Activated T-helper 1 cell treated with anti-CD3 and anti-CD28 coated beads, Interleukin-12 subunit alpha, Interleukin-12 subunit beta, Interleukin-2, Interleukin-4 antibody, amounts not matched to agents 30 ng/mL and 10 ng/mL and 1 ng/mL, durations not matched to agents 14 hours and 24 hours and 36 hours (primary cell): ENCODE data around the gene ZC3H6. TPM values are rescaled to one million over a fixed set of nuclear protein-coding genes. Genes with fewer than 3 reads are reported as not detected.

Source experiments
- DNase-seq: peaks from one replicate; pipeline ENCODE4 v3.0.0; 2021; ENCODE audit warnings: low spot score
- H3K27ac Mint-ChIP-seq: one replicate; pipeline ENCODE4 v1.8.0; 2021; ENCODE audit warnings: mild to moderate bottlenecking, mixed read lengths
- H3K27me3 Mint-ChIP-seq: one replicate; pipeline ENCODE4 v1.8.0; 2022; ENCODE audit warnings: mild to moderate bottlenecking, moderate library complexity, mixed read lengths; ENCODE audit not compliant: insufficient read depth
- H3K36me3 Mint-ChIP-seq: one replicate; pipeline ENCODE4 v1.8.0; 2021; ENCODE audit warnings: low read depth, mixed read lengths
- H3K4me1 Mint-ChIP-seq: one replicate; pipeline ENCODE4 v1.8.0; 2021; ENCODE audit warnings: low read depth, mixed read lengths
- H3K4me3 Mint-ChIP-seq: one replicate; pipeline ENCODE4 v1.8.0; 2021; ENCODE audit warnings: mild to moderate bottlenecking, moderate library complexity, mixed read lengths
- H3K9me3 Mint-ChIP-seq: one replicate; pipeline ENCODE4 v1.8.0; 2021; ENCODE audit warnings: mixed read lengths
- intact Hi-C: fragments of 100-400 bp; cut with micrococcal nuclease; formaldehyde crosslinking; loops from one replicate; pipeline ENCODE4 v1.15.1; 2024
- total RNA-seq: library from RNA; stranded (reverse); gene quantifications from 2 replicates; pipeline ENCODE4 v1.2.3, GENCODE V29; 2022

ZC3H6 gene
- total RNA-seq, 1 donor from 2014 or later, result 4.3 TPM

DNA sequence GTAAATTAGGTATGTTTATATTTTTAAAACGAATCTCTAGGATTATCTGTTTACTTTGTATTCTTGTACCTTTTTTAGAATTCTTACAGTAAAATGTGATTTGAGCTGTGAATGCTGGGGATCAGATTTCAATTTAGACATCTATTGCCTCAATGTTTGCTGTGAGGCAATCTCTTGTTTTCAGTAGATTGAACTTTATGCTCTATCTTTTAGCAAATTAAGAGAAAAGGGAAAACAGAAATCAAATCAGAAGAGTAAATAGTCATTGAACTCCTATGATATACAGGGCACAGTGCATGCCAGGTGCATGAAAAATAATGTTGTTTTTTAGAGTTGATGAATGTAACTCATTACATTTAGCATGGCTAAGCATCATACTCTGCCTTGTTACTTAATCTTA lies 39.5 kb downstream of the ZC3H6 start:
- intact Hi-C loops, result no loop called here
- no peaks in the 10 kb centered on the region for H3K4me1 Mint-ChIP-seq
- no peaks in the 10 kb centered on the region for H3K36me3 Mint-ChIP-seq
- no peaks in the 10 kb centered on the region for H3K27me3 Mint-ChIP-seq
- no peak for DNase-seq
- H3K4me3 Mint-ChIP-seq, result no peak overlapping the region
- no peaks in the 10 kb centered on the region for H3K9me3 Mint-ChIP-seq
- no peak overlapping the region for H3K27ac Mint-ChIP-seq

DNA sequence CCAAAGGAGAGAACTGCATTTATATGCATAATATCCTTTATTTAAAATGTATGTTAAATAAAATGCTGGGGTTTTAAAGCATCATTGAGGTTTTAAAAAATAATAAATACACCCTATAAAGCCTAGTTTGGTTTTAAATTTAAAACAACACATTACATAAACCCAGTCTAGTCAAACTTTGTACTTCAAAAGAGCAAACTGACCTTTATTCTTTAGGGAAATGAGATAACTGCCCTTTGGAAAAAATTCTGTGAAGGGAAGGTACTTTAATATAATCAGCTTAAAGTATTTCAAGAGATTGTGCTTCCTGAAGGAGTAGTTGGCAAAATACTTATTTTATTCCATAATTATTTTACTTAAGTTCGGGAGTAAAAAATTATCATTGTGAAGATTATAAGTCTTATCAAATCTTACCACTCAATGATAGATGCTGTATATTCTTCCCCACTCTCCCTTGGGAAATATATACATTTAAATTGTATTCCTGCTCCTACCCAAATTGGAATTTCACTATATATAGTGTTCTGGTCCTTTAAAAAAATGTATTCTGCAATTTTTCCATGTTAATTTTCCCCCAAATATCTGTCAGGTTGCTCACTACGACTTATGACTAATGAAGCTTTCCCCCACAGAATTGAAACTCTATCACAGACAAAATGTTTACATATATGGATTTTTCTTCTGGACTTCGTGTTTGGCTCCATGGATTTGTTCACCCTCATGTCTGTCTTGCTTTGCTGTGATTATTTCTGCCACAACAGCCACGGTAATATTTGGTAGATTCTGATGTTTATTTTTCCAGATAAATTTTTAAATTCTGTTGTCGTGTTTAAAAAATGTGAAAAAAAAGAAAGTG lies 42.1 kb downstream of the ZC3H6 start:
- no peak overlapping the region for H3K4me3 Mint-ChIP-seq

DNA sequence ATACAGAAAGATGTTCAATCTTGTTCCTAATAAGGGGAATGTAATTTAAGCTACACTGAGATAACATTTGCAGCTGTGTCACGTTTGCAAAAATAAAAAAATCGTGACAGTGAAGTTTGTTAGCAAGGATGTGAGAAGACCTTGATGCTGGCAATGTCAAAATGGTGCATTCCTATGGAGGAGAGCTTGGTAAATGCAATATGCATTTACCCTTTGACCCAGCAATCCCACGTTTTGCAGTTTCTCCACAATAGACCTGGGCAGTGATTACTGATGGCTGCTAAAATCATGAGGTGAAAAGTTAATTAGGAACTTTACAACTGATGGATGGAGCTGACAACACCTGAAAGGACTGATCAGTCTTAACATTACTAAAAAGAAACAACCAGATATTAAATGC lies 43.1 kb downstream of the ZC3H6 start:
- no peaks in the 10 kb centered on the region for H3K36me3 Mint-ChIP-seq
- H3K4me1 Mint-ChIP-seq, result no peaks in the 10 kb centered on the region
- no peak for DNase-seq
- H3K4me3 Mint-ChIP-seq, result no peak overlapping the region
- intact Hi-C loops, result no loop called here
- no peak overlapping the region for H3K27ac Mint-ChIP-seq
- H3K9me3 Mint-ChIP-seq, result no peaks in the 10 kb centered on the region
- no peaks in the 10 kb centered on the region for H3K27me3 Mint-ChIP-seq

More for the DNA sequence above, 42.1 kb downstream of the ZC3H6 start:
- intact Hi-C loops, result no loop called here
- no peak for DNase-seq
- no peaks in the 10 kb centered on the region for H3K27me3 Mint-ChIP-seq
- no peaks in the 10 kb centered on the region for H3K9me3 Mint-ChIP-seq
- H3K27ac Mint-ChIP-seq, result no peak overlapping the region
- no peaks in the 10 kb centered on the region for H3K36me3 Mint-ChIP-seq
- H3K4me1 Mint-ChIP-seq, result no peaks in the 10 kb centered on the region

DNA sequence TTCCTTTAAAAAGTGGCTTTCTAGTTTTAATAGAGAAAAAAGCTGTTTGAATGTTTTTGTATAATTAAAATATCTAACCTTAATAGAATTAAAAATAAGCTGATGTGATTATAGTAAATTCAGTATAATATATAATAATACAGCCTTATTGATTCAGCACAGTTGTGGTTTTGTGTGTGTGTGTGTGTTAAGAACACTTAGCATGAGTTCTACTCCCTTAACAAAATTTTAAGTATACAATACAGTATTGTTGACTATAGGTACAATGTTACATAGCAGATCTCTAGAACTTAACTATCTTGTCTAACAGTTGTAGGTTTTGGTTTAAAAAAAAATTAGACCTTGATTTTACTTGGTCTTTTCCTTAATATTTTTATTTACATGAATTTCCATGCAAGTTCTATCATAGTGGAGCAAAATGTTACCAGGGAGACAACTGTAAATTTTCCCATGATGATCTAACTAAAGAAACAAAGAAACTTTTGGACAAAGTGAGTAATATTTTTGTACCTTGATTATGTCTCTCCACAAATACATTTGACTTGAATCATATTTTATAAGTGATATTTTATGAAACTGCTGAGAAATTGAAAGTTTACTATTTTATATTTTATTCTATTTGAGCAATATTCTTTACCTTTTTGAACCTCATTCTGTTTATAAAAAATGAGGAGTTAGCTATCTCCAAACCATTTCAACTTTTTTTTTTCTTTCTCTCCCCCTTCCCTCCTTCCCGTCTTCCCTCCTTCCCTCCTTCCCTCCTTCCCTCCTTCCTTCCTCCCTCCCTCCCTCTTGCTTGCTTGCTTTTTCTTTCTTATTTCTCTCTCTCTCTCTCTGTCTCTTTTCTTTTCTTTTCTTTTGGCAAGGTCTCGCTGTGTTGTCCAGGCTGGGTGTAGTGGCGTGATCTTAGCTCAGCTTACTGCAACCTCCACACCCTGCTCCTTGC lies 46.3 kb downstream of the ZC3H6 start:
- Mint-ChIP-seq H3K36me3 (peaks cover 2% of the 10 kb centered on the region), H3K9me3 (no peaks in the 10 kb centered on the region)
- intact Hi-C loops, result no loop called here

DNA sequence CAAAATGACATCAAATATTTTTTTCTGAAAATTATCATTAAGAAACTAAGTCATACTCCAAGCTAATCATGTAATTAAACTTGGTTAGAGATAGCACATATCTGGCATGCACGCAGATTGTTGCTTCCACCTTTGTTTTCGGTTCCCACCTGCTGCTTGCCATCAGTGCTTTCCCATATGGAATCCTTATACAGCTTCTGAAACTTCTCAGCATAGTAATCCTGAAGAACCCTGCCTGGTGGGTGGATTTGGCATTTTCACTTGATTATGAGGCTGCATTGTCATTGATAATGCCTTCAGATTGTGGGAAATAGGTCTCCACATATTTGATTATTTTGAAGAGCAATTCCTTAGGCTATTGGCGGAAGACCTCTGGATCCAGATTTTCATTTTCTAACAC lies 47.5 kb downstream of the ZC3H6 start:
- intact Hi-C loops, result no loop called here
- no peaks in the 10 kb centered on the region for H3K4me1 Mint-ChIP-seq
- peaks cover 2% of the 10 kb centered on the region for H3K36me3 Mint-ChIP-seq
- no peaks in the 10 kb centered on the region for H3K9me3 Mint-ChIP-seq
- no peak overlapping the region for H3K4me3 Mint-ChIP-seq
- H3K27me3 Mint-ChIP-seq, result no peaks in the 10 kb centered on the region
- DNase-seq, result no peak
- H3K27ac Mint-ChIP-seq, result no peak overlapping the region

More for the DNA sequence above, 46.3 kb downstream of the ZC3H6 start:
- DNase-seq, result no peak
- no peaks in the 10 kb centered on the region for H3K27me3 Mint-ChIP-seq
- H3K4me3 Mint-ChIP-seq, result no peak overlapping the region
- no peak overlapping the region for H3K27ac Mint-ChIP-seq
- H3K4me1 Mint-ChIP-seq, result no peaks in the 10 kb centered on the region

DNA sequence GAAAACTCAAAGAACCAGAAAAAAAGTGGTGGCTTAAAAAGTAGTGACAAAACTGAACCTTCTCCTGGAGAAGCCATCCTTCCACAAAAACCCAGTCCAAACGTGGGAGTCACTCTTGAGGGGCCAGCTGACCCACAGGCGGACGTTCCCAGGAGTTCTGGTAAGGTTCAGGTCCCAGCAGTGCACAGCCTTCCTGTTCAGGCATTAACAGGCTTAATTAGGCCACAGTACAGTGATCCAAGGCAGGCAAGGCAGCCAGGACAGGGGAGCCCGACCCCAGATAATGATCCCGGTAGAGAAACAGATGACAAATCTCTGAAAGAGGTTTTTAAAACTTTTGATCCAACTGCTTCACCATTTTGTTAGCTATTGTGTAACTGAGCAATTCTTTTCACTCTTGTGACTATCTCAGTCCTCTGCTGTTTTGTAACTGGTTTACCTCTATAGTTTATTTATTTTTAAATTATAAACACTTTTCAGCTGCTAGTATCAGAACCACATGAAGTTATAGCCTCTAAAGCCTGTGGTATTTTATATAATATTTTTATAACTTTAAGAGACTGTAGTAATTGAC lies 56.8 kb downstream of the ZC3H6 start:
- no peak for DNase-seq
- Mint-ChIP-seq H3K27ac (no peak overlapping the region), H3K9me3 (no peaks in the 10 kb centered on the region), H3K36me3 (peaks cover 2% of the 10 kb centered on the region), H3K4me3 (no peak overlapping the region), H3K27me3 (no peaks in the 10 kb centered on the region), H3K4me1 (no peaks in the 10 kb centered on the region)
- intact Hi-C loops, result loop anchor here (10.0 kb wide), 1 partner anchor 103 kb away; the partner anchor contains the start of gene RGPD8

DNA sequence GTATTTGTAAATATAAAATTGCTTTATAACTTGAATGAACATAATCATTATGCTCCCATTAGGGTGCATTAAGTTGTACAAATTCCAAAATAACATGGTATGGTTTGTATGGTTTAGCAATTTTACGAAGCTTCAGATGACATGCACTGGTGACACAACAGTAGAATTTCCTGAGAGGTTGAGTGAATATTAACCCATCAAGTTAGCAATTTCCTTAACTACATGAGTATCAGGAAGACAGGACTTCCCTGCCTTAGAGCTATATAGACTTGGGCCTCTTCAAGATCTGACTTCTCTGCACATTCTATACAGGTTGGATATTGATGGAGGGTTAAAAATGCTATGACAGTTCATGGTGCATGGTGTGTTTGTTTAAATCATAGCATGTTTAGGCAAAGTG lies 60.2 kb downstream of the ZC3H6 start:
- Mint-ChIP-seq H3K4me1 (no peaks in the 10 kb centered on the region), H3K36me3 (peaks cover 2% of the 10 kb centered on the region), H3K27me3 (no peaks in the 10 kb centered on the region), H3K9me3 (no peaks in the 10 kb centered on the region), H3K4me3 (no peak overlapping the region), H3K27ac (no peak overlapping the region)
- DNase-seq, result no peak
- intact Hi-C loops, result loop anchor here (10.0 kb wide), 1 partner anchor 99 kb away; the partner anchor contains the start of gene RGPD8

DNA sequence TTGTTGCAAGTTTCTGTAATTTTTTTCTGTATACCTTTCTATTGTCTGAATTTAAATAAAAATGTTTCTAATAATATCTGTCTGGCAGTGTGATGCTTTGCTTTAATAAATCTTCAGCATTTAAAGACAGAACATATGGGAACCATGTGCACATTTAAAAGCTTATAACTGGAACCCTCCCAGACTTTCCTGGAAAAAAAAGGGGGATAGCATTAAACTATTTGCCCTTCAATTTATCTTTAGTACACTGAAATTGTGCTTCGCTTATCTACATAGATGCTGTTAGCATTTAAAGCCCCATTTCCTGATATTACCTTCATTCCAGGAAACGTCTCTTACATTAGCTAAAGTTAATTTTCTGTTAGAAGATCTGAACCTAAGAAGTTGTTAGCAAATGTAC lies 64.6 kb downstream of the ZC3H6 start:
- Mint-ChIP-seq H3K27ac (no peak overlapping the region), H3K27me3 (no peaks in the 10 kb centered on the region), H3K36me3 (no peaks in the 10 kb centered on the region), H3K4me1 (peaks cover 14% of the 10 kb centered on the region), H3K4me3 (no peak overlapping the region), H3K9me3 (no peaks in the 10 kb centered on the region)
- intact Hi-C loops, result loop anchor here (10.0 kb wide), 1 partner anchor 95 kb away; the partner anchor contains the start of gene RGPD8
- DNase-seq, result no peak

DNA sequence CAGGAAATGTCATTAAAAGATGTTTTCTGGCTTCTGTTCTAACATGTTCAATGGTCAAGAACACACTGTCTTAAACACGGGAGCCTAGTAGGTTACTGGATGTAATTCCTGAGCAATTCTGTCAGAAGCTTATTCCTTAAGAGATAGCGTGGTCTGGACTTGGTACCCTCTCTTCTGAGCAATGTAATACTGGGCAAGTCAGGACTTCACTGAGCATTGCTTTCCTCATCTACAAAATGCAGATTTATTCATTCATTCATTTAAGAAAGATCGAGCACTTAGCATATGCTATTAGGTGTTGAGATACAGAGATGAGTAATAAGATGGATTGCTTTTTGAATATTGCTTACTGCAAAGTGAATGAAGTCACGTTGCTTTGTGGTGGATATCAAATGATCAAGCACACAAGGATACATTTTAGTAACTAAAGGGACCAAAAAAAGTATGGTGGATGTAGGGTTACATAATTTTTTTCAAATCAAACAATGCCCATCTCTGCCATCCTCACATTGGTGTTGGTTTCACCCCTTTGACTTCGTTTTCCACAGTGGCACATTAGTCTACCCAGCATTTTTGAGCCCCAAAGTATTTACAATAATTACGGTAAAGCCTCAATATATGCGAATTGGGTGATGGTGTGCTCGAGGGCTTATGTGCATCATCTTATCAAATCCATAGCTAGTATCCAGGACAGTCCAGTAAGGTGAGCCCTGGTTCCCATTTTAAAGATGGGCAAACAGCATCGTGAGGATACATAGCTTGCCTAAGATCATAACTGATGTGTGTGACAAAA lies 65.3 kb downstream of the ZC3H6 start:
- intact Hi-C loops, result no loop called here
- H3K27me3 Mint-ChIP-seq, result no peaks in the 10 kb centered on the region
- DNase-seq, result no peak
- H3K27ac Mint-ChIP-seq, result no peak overlapping the region
- no peak overlapping the region for H3K4me3 Mint-ChIP-seq
- no peaks in the 10 kb centered on the region for H3K36me3 Mint-ChIP-seq
- no peaks in the 10 kb centered on the region for H3K9me3 Mint-ChIP-seq
- peaks cover 14% of the 10 kb centered on the region for H3K4me1 Mint-ChIP-seq

DNA sequence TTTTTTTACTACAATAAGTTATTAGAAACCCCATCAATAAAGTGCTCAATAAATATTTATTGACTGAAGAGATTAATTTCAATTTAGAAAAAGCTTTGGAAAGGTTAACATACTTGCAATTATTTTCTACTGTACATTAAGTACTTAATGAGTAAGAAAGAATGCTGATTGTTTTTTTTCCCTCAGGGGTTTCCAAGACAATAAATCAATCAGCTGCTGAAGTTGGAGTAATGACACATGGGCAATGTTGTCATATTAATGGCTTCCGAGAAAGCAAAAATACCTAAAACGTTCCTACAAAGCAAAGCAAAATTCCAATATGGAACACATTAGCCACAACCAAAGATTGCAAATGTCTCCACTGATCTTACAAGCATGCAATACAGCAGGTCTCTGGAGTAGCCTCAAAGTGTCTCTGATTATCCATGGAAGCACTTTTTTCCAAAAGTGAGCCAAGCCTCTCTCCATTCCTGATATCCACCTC lies 66.7 kb downstream of the ZC3H6 start:
- DNase-seq, result no peak
- Mint-ChIP-seq H3K4me1 (peaks cover 14% of the 10 kb centered on the region), H3K9me3 (peaks cover 5% of the 10 kb centered on the region), H3K4me3 (no peak overlapping the region), H3K36me3 (no peaks in the 10 kb centered on the region), H3K27ac (no peak overlapping the region), H3K27me3 (no peaks in the 10 kb centered on the region)
- intact Hi-C loops, result no loop called here

DNA sequence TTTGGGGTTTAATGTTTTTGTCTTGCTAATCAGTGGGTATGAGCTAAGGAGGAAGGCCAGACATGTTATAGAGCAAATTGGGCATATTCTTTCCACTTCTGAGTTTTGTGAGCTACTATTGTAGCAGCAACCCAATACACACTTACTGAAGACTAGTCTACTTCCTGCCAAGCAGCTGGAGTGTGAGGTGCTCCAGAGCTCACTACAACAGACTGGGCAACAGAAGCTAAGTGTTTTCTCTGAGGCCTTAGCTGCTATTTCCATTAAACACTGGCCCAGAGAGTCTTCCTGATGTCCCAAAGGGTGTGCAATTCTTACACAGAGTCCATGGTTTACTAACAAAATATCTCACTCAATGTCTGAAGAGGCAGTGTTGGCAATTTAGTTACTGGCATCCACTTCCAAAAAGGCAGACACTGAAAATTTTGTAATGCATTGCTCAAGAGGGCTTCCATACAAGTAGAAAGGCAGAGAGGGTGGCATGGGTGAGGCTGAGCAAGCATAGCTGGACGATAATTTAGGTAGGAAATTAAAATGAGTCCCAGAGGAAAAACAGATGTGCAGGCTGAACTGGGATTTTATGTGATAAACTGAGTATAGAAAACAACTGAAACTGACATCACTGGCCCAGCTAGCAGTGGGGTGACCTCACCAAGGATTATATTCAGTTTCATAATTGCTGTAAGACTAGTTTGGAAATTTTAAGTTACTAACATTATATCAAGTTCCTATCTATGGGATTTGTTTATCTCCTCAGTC lies 68.6 kb downstream of the ZC3H6 start:
- Mint-ChIP-seq H3K36me3 (no peaks in the 10 kb centered on the region), H3K9me3 (peaks cover 6% of the 10 kb centered on the region), H3K4me1 (peaks cover 14% of the 10 kb centered on the region), H3K4me3 (no peak overlapping the region), H3K27me3 (no peaks in the 10 kb centered on the region), H3K27ac (no peak overlapping the region)
- DNase-seq, result no peak
- intact Hi-C loops, result no loop called here
